Cardiac fibroblast (primary cell): ENCODE measurements around the gene DLX1.
"Not testable (repeated sequence)": the region's sequence is repeated elsewhere in the genome, so short reads cannot be mapped to it uniquely, and the experiment has no call there.

Experiments
- DNase-seq, 2 donors: peaks; one replicate each; pipeline versions ENCODE4 v3.0.0 to v3.0.0-alpha.2; 2010; ENCODE audit warnings: low read depth in 2 of 2
- H3K4me3 ChIP-seq, 2 donors: replicated peaks in 1 of 2; 1 replicate in 1 of 2; 2 replicates in 1 of 2; pipeline ENCODE4 v1.5.1; 2011; ENCODE audit warnings: low read depth in 2 of 2, low read length in 2 of 2, mild to moderate bottlenecking in 2 of 2, moderate library complexity in 1 of 2
- TF ChIP-seq, protein P1 (sequence below): IDR thresholded peaks from one replicate; pipeline ENCODE4 v1.5.1; 2011; ENCODE audit warnings: low read depth, mild to moderate bottlenecking, low read length, inconsistent platforms

Gene DLX1

DNA sequence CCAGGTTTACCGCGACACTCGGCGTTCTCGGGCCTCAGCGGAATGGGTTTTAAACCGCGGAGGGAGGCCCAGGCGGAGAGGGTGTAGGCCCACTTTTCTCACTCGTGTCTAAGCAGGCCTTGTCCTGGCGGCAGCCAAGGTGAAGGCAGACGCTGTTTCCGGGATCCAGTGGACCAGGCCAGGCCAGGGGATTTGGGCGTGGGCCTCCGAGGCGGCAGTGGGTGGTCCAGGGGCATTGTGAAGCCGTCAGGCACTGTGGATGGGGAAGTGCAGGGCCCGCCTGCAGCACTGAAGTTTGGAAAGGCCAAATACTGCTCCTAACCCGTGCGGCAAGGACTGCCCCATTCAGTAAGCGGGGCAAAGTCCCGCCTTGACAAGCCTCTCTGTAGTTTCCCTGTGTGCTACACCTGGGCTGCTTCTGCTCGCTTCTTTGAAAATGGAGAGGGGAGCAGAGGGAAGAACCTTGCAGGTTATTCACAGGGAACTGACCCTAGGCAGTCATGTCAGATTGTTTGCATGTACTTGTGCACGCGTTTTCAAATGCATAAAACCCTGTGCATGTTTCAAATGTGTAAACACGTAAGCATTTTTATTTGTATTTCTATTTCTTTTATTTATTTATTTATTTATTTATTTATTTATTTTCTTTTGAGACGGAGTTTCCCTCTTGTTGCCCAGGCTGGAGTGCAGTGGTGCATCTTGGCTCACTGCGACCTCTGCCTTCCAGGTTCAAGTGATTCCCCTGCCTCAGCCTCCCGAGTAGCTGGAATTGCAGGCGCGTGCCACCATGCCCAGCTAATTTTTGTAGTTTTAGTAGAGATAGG is 24.9 kb downstream of the DLX1 start:
- no peak for DNase-seq
- TF ChIP-seq, protein P1, sequence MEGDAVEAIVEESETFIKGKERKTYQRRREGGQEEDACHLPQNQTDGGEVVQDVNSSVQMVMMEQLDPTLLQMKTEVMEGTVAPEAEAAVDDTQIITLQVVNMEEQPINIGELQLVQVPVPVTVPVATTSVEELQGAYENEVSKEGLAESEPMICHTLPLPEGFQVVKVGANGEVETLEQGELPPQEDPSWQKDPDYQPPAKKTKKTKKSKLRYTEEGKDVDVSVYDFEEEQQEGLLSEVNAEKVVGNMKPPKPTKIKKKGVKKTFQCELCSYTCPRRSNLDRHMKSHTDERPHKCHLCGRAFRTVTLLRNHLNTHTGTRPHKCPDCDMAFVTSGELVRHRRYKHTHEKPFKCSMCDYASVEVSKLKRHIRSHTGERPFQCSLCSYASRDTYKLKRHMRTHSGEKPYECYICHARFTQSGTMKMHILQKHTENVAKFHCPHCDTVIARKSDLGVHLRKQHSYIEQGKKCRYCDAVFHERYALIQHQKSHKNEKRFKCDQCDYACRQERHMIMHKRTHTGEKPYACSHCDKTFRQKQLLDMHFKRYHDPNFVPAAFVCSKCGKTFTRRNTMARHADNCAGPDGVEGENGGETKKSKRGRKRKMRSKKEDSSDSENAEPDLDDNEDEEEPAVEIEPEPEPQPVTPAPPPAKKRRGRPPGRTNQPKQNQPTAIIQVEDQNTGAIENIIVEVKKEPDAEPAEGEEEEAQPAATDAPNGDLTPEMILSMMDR: no peak
- no peak overlapping the region for H3K4me3 ChIP-seq

DNA sequence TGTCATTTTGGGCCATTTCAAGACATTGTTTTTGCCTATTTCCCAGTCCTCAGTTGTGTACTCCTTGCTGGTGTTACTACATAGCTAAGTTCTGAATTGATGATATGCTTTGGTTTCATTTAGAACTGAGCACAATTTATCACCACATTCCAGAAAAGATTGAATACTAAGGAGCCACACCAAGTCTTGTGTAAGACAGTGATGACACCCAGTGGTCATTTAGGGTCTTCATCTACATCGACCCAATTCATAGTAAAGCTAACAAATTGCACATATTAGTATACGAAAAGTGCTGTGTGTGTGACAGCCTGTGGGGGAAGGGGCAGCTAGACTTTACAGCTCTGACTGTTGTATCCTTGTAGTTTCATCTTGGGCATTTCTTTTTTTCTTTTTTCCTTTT is 28.3 kb downstream of the DLX1 start:
- no peak overlapping the region for H3K4me3 ChIP-seq
- TF ChIP-seq, protein P1: no peak
- peak; percentile 55 to 66 for DNase-seq

DNA sequence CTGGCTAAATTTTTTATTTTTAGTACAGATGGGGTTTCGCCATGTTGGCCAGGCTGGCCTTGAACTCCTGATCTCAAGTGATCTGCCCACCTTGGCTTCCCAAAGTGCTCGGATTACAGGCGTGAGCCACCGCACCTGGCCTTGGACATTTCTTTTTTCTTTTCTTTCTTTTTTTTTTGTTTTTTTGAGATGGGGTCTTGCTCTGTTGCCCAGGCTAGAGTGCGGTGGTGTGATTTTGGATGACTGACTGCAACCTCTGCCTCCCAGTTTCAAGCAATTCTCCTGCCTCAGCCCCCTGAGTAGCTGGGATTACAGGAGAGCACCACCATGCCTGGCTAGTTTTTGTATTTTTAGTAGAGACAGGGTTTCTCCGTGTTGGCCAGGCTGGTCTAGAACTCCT is 28.9 kb downstream of the DLX1 start:
- DNase-seq, H3K4me3 ChIP-seq: not testable (repeated sequence)

DNA sequence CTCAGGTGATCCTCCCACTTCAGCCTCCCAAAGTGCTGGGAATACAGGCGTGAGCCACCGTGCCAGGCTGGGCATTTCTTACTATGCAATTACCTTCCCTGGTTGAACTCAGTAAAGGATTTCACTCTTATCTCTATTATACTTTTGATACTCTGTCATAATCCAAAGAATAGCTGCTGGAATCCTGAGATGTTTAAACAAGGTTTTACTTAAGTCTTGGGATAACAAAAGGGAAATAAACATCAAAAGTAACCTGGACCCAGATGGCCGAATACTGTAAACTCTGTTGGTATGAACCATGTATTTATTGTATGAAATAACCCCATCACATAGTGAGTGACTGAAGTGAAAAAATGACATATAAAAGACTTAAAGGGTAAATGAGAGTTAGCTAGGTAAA is 29.3 kb downstream of the DLX1 start:
- TF ChIP-seq, protein P1: no peak
- no peak for DNase-seq

DNA sequence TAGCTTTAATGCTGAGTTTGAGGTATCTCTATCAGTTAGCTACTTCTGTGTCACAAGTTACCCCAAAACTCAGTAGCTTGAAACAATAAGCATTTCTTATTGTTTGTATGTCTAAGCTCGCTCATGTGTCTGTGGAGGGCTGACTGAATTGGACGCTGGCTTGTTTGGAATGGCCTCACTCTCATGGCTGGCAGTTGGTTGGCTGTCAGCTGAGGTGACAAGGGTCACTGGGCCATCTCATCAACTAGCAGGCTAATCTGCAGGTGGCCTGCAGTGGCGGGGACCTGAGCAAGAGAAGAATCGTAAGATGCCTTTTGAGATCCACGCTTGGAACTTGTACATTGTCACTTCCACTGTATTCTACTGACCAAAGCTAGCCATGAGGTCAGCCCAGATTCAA is 30.8 kb downstream of the DLX1 start:
- DNase-seq: no peak
- TF ChIP-seq, protein P1: no peak
- H3K4me3 ChIP-seq: no peak overlapping the region

More for the DNA sequence above, 29.3 kb downstream of the DLX1 start:
- no peak overlapping the region for H3K4me3 ChIP-seq

DNA sequence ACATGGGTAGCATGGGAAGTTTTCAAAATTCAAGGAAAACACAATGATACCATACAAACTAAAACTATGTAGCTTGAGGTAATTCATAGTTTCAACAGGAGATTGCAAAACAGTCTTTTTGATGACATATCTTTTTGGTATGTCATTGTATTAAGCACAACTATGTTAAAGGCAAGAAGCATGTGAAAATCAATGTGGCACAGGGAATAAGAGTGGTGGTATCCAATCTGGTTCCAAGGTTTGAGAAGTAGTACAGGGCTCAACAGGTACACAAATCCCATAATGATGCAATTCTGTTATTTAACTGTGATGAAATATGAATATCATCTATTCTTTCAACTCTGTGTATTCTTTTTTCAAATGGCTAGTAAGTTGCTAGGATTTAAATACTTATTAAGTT is 33.8 kb downstream of the DLX1 start:
- peak; percentile 71 to 91 for DNase-seq
- H3K4me3 ChIP-seq: no peak overlapping the region
- TF ChIP-seq, protein P1: no peak

DNA sequence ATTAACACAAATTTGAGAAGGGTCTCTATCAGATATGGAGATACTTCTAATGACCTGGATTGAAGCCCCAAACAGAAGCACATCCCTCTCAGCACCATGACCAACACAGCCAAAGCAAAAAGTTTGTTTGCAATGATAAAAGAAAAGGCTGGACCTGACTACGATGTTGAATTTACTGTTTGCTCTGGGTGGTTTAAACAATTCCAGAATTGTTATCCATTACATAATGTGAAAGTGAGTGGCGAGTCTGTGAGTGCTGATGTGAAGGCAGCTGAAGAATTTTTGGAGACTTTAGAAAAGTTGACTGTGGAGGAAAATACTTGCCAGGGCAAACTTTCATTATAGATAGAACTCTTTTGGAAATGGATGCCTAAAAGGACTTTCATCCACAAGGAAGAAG is 34.8 kb downstream of the DLX1 start:
- TF ChIP-seq, protein P1: no peak
- DNase-seq: no peak
- no peak overlapping the region for H3K4me3 ChIP-seq
